ENCODE measurements around the gene CGAS.
"Not testable (repeated sequence)": the region's sequence is repeated elsewhere in the genome, so short reads cannot be mapped to it uniquely, and the experiment has no call there.

Gene CGAS

DNA sequence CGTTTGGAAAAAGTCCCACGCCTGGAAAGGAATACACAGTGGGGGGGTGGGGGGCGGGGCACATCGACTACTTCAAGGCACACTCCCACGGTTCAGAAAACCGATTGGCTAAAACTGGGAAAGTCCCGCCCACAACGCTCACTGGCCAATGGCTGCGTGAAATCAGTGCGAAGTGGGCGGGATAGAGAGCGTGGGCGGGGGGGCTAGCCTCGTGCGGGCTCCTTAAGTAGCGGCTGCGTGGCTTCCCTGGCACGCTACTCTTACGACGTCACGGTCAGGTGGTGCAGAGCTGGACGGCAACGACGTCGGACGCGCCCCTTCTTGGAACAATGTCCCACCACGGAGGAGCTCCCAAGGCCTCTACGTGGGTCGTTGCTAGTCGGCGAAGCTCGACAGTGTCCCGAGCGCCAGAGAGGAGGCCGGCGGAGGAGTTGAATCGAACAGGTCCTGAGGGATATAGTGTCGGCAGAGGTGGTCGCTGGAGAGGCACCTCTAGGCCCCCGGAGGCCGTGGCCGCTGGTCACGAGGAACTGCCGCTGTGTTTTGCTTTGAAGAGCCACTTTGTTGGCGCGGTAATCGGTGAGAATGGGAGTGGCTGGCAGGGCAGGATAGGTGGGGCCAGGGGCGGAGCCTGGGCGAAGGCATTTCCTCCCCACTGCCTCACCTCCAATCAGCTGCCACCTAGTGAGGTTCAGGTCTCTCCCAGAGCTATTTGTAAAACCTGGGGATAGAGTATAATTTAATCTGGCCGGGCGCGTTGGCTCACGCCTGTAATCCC lies 57.3 kb downstream of the CGAS start, which contains the start of gene DDX43:
TSS of gene DDX43 (plus strand) at position 252 of the 778 bp plus-strand sequence. CDS start at position 330, 78 bp downstream.
- no peak for FAIRE-seq

DNA sequence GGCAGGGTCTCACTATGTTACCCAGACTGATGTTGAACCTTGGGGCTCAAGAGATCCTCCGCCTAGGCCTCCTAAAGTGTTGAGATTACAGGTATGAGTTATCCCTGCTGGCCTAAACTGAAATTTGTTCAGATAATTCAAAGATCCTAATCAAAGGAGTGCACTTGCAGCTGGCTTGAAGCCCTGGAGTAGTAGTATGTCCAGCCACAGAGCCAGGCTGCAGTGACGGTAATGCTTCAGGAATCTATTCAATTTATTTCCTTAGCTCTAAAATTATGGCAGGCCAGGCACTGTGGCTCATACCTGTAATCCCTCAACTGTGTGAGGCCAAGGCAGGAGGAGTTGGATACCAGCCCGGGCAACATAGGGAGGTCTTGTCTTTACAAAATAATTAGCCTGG lies 58.8 kb downstream of the CGAS start:
- no peak for FAIRE-seq

DNA sequence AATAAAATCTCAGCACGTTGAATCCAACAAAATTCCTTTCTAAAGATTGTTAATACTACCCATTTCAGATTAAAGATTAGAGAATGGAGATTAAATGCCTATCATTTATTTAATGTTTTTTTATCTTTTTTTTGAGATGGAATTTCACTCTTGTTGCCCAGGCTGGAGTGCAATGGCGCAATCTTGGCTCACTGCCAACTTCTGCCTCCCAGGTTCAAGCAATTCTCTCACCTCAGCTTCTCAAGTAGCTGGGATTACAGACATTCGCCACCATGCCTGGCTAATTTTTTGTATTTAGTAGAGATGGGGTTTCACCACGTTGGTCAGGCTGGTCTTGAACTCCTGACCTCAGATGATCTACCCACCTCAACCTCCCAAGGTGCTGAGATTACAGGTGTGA lies 59.9 kb downstream of the CGAS start:
- not testable (repeated sequence) for FAIRE-seq

DNA sequence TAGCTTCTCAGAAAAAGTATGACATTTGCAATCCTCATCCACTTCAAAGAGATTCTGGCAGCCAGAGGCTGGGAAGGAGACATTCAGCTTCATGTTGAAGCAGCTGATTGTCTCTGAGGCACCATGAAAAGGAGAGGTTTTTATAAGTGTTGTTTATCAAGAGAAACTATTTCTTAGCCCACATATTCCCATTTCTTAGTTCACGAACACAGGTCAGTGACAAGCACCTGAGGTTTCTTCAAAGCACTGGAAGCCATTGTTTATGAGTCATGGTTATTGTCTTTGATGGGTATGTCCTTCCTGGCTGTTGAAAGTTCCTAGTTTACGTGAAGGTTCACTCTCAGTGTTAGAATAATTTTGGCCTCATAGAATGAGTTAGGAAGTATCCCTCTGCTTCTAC lies 60.4 kb downstream of the CGAS start:
- FAIRE-seq, result no peak

DNA sequence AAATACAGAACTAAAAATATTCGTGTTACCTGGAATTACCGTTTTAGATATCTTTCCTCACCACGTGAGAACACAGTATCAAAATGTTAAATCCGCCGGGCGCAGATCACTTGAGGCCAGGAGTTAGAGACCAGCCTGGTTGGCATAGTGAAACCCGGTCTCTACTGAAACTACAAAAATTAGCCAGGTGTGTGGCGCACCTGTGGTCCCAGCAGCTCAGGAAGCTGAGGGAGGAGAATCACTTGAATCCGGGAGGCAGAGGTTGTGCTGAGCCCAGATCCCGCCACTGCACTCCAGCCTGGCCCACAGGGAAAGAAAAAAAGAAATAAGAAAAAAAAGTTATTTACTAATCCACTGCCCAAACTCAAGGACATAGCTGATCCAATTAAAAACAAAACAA lies 62.2 kb downstream of the CGAS start:
- no peak for FAIRE-seq

DNA sequence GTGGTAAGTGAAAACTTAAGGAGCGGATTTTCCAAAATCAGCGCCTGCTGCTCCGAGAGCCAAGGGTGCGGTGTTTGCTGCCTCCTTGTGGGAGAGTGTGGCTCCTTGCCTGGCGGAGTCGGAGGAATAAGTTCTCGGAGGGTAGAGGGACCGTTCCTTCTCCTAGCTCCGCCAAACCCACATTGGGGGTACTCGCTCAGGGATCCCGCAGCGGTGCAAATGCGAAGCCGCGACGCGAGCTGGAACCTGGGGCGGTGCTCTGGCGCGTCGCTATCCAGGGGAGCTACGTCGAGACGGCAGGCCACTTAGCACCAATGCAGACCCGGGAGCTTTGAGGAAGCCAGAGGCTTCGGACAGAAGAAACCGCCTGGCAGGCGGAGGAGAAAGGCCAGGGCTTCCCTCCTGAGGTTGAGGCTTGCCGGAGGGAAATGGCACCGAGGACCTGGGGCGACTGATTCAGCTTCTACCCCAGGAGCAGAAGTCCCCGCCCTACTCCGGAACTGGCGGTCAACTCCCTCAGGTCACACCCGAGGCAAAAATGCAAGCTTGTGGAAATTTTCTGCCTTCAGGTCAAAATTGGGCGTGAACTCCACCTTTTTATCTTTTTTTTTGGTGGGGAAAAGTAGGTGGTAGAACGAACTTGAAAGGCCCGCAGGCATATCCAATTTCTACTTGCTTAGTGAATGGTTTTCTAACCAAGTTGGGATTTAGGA lies 63.1 kb downstream of the CGAS start:
- FAIRE-seq, result no peak

DNA sequence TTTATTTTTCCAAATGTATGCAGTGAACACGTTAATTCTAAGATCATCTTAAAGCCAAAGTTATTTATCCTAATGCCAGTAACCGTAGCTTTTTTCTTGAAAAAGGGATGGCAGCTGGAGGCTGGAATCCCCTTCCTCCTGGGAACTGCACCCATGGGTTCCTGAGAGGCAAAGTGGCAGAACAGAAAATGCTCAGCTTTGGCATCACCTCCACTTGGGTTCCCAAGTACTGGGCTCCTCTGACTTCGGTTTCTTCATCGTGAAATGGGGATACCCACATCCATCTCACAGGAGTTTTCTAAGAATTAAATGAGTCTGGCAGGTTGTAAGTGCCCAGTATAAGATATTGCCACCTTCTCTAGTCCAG lies 63.7 kb downstream of the CGAS start:
- no peak for FAIRE-seq

DNA sequence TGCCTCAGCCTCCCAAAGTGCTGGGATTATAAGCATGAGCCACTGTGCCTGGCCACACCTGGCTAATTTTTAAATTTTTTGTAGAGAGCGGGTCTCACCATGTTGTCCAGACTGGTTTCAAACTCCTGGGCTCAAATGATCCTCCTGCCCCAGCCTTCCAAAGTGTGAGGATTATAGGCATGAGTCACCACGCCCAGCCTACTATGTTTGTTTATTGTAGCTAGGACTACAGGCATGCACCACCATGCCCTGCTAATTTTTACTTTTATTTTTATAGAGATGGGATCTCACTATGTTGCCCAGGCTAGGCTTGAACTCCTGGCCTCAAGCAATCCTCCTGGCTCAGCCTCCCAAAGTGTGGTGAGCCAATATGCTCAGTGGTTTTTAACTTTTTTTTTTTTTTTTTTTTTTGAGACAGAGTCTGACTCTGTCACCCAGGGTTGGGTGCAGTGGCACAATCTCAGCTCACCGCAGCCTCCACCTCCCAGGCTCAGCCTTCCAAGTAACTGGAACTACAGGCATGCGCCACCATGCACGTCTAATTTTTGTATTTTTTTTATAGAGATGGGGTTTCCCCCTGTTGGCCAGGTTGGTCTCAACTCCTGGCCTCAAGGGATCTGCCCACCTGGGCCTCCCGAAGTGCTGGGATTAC lies 69.5 kb downstream of the CGAS start:
- FAIRE-seq, result no peak

DNA sequence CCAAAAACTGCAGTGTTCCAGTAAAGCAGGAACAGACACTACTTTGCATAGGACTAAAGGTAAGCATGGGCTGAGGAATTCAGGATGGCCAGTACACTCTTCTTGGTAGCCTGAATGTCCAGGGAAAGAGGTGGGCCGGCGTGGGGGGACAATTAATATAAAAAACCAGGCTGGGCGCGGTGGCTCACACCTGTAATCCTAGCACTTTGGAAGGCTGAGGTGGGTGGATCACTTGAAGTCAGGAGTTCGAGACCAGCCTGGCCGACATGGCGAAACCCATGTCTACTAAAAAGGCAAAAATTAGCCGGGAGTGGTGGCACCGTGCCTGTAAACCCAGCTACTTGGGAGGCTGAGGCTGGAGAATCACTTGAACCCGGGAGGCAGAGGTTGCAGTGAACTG lies 70.6 kb downstream of the CGAS start:
- FAIRE-seq, result not testable (repeated sequence)

DNA sequence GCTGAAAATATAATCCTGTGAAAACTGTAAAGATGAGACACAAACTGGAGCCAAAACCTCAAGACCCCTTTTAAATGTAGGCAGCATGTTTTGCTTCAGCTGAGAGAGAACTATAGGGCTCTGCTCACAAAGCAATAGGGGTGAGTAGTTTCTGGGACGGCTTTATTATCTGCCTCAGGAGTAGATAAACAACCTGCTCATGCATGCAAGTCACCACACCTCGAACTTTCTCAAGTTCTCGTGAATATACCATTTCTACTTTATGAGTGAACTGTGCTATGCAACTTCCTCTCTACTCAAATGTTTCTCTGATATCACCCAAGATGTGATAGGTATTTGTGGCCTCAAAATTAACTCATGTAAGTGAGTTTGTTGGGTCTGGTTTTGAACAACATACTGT lies 74.9 kb downstream of the CGAS start:
- FAIRE-seq, result no peak

DNA sequence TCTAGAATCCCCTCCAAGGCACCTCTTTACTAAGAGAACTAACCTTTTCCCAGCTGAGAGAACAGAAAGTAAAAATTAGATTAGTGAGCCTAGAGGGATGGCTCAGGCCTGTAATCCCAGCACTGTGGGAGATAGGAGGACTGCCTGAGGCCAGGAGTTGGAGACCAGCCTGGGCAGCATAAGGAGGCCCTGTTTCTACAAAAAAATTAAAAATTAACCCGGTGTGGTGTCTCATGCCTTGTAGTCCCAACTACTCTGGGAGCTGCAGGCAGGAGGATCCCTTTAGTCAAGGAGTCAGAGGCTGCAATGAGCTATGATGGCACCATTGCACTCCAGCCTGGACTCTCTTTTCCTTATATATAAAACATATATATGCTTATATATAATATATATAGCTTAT lies 76.9 kb downstream of the CGAS start:
- no peak for FAIRE-seq

Measured in endometrium (tissue), 2 donors.